Measurements from ENCODE around the gene IDH1.

IDH1 gene

GRCh38 chr2:208248601-208249000 lies 6.3 kb downstream of the IDH1 start:
- peaks cover 5 to 8% of the 10 kb centered on the region in 2 donors for H3K4me1 ChIP-seq (ENCODE audit: control insufficient read depth in 2 of 2, insufficient read depth in 2 of 2, low read length in 2 of 2)
- H3K27ac ChIP-seq (ENCODE audit: low read depth in 2 of 2, low read length in 2 of 2), result no peak overlapping the region
- no peak overlapping the region for H3K9ac ChIP-seq (ENCODE audit: low read depth in 1 of 2, low read length in 2 of 2)
- H3K9me3 ChIP-seq (ENCODE audit: control insufficient read depth in 2 of 2, low read length in 2 of 2), result no peaks in the 10 kb centered on the region
- H3K27me3 ChIP-seq (ENCODE audit: control insufficient read depth in 2 of 2, insufficient read depth in 2 of 2, low read length in 2 of 2), result no peaks in the 10 kb centered on the region
- H3K4me3 ChIP-seq (ENCODE audit: low read length in 2 of 2), result no peak overlapping the region
- H3K36me3 ChIP-seq (ENCODE audit: control insufficient read depth in 2 of 2, insufficient read depth in 2 of 2, low read length in 2 of 2), result peaks cover 61 to 63% of the 10 kb centered on the region in 2 donors

- Histone ChIP-seq H3K27ac (ENCODE audit: low read depth in 2 of 2, low read length in 2 of 2) (no peak overlapping the region), H3K27me3 (ENCODE audit: control insufficient read depth in 2 of 2, insufficient read depth in 2 of 2, low read length in 2 of 2) (no peaks in the 10 kb centered on the region), H3K4me3 (ENCODE audit: low read length in 2 of 2) (no peak overlapping the region), H3K9ac (ENCODE audit: low read depth in 1 of 2, low read length in 2 of 2) (no peak overlapping the region), H3K36me3 (ENCODE audit: control insufficient read depth in 2 of 2, insufficient read depth in 2 of 2, low read length in 2 of 2) (peaks cover 54 to 60% of the 10 kb centered on the region in 2 donors), H3K4me1 (ENCODE audit: control insufficient read depth in 2 of 2, insufficient read depth in 2 of 2, low read length in 2 of 2) (peaks cover 3% of the 10 kb centered on the region in 2 donors), H3K9me3 (ENCODE audit: control insufficient read depth in 2 of 2, low read length in 2 of 2) (no peaks in the 10 kb centered on the region)
Observed at GRCh38 chr2:208245746-208246145, 9.1 kb downstream of the IDH1 start.

DNA sequence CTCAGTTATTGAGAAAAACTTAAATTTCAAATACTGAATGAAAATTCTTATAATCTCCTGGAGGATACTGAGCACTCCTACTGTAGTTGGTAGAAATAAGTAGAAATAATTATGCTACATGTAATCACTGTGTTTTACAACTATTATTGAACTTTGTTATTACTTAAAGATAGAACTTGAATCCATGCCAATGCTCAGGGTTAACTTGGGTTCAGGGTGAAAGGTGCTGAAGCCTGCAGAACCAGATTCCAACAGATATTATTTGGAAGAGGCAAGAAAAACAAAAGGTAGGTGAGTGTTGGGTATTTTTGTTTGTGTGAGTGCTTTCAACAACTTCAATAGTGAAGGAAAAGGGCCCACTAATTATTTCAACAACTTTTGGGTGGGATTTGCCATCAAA lies 10.4 kb downstream of the IDH1 start:
- Histone ChIP-seq H3K27ac (ENCODE audit: low read depth in 2 of 2, low read length in 2 of 2) (no peak overlapping the region), H3K27me3 (ENCODE audit: control insufficient read depth in 2 of 2, insufficient read depth in 2 of 2, low read length in 2 of 2) (no peaks in the 10 kb centered on the region), H3K36me3 (ENCODE audit: control insufficient read depth in 2 of 2, insufficient read depth in 2 of 2, low read length in 2 of 2) (peaks cover 51 to 55% of the 10 kb centered on the region in 2 donors), H3K4me3 (ENCODE audit: low read length in 2 of 2) (no peak overlapping the region), H3K9ac (ENCODE audit: low read depth in 1 of 2, low read length in 2 of 2) (no peak overlapping the region), H3K4me1 (ENCODE audit: control insufficient read depth in 2 of 2, insufficient read depth in 2 of 2, low read length in 2 of 2) (peaks cover 3% of the 10 kb centered on the region in 2 donors), H3K9me3 (ENCODE audit: control insufficient read depth in 2 of 2, low read length in 2 of 2) (no peaks in the 10 kb centered on the region)

DNA sequence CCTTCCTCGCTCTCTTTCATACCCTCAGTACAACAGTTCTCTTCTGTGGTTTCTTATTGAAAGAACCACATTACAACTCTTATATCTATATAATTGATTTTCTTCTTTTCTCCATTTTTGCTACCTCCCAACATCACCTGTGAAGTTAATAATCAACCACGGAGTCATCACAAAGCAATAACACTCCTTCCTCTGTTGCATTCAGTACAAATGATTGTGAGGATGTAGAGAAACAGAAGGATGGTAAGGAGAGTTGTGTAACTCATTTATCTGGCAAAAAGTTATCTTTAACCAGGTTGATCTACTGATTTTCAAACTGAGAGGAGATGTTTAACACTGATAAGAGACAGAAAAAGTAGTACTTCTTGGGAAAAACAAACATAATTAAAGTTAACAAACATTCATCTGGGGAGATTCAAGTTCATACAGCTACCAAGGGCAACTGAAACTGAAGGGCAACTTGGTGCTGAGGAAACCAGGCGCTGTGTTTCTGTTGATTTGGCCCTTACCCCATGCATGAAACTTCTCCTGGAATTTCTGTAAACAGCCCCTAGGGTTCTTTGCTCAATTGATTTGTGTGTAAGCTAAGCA lies 14.2 kb downstream of the IDH1 start:
- Histone ChIP-seq H3K9ac (ENCODE audit: low read depth in 1 of 2, low read length in 2 of 2) (no peak overlapping the region), H3K36me3 (ENCODE audit: control insufficient read depth in 2 of 2, insufficient read depth in 2 of 2, low read length in 2 of 2) (peaks cover 44 to 49% of the 10 kb centered on the region in 2 donors), H3K9me3 (ENCODE audit: control insufficient read depth in 2 of 2, low read length in 2 of 2) (no peaks in the 10 kb centered on the region), H3K27ac (ENCODE audit: low read depth in 2 of 2, low read length in 2 of 2) (no peak overlapping the region), H3K27me3 (ENCODE audit: control insufficient read depth in 2 of 2, insufficient read depth in 2 of 2, low read length in 2 of 2) (no peaks in the 10 kb centered on the region), H3K4me1 (ENCODE audit: control insufficient read depth in 2 of 2, insufficient read depth in 2 of 2, low read length in 2 of 2) (peaks cover 3% of the 10 kb centered on the region in 2 donors), H3K4me3 (ENCODE audit: low read length in 2 of 2) (peak overlapping the region in 1 of 2 donors; percentile 2)

DNA sequence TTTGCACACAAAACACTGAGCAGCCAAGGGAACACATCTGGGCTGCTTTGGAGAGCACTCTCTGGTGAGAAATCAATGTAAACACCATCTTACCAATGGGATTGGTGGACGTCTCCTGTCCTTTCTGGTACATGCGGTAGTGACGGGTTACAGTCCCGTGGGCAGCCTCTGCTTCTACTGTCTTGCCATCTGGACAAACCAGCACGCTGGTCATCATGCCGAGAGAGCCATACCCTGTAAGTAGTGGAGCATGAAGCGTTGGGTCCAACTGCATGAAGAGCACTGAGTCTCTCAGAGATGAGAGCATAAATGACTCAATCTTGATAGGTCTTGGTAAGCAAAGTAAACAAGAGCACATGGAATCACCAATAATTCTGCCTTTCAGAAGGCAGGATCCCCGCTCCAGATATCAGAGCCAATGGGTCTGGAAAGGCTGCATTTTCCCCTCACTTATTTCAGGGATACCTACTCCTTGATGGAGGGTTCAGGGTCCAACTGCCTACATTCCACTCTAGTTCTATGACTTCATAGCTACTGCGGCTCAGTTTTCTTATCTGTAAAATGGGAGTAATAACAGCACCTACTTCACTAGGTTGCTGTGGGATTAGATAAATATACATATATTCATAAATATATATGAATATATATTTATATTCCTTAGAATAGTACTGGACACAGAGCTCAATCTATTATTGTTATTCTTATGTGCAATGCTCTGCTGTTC lies 14.9 kb downstream of the IDH1 start:
- Histone ChIP-seq H3K36me3 (ENCODE audit: control insufficient read depth in 2 of 2, insufficient read depth in 2 of 2, low read length in 2 of 2) (peaks cover 45 to 46% of the 10 kb centered on the region in 2 donors), H3K9me3 (ENCODE audit: control insufficient read depth in 2 of 2, low read length in 2 of 2) (no peaks in the 10 kb centered on the region), H3K4me3 (ENCODE audit: low read length in 2 of 2) (peak overlapping the region in 1 of 2 donors; percentile 2), H3K9ac (ENCODE audit: low read depth in 1 of 2, low read length in 2 of 2) (no peak overlapping the region), H3K4me1 (ENCODE audit: control insufficient read depth in 2 of 2, insufficient read depth in 2 of 2, low read length in 2 of 2) (peaks cover 3% of the 10 kb centered on the region in 2 donors), H3K27me3 (ENCODE audit: control insufficient read depth in 2 of 2, insufficient read depth in 2 of 2, low read length in 2 of 2) (no peaks in the 10 kb centered on the region), H3K27ac (ENCODE audit: low read depth in 2 of 2, low read length in 2 of 2) (no peak overlapping the region)

GRCh38 chr2:208235860-208236259 lies 19.0 kb downstream of the IDH1 start:
- no peaks in the 10 kb centered on the region for H3K4me1 ChIP-seq (ENCODE audit: control insufficient read depth in 2 of 2, insufficient read depth in 2 of 2, low read length in 2 of 2)
- no peaks in the 10 kb centered on the region for H3K27me3 ChIP-seq (ENCODE audit: control insufficient read depth in 2 of 2, insufficient read depth in 2 of 2, low read length in 2 of 2)
- peaks cover 27 to 33% of the 10 kb centered on the region in 2 donors for H3K36me3 ChIP-seq (ENCODE audit: control insufficient read depth in 2 of 2, insufficient read depth in 2 of 2, low read length in 2 of 2)
- no peak overlapping the region for H3K9ac ChIP-seq (ENCODE audit: low read depth in 1 of 2, low read length in 2 of 2)
- no peak overlapping the region for H3K27ac ChIP-seq (ENCODE audit: low read depth in 2 of 2, low read length in 2 of 2)
- no peak overlapping the region for H3K4me3 ChIP-seq (ENCODE audit: low read length in 2 of 2)
- H3K9me3 ChIP-seq (ENCODE audit: control insufficient read depth in 2 of 2, low read length in 2 of 2), result peaks cover 0 to 3% of the 10 kb centered on the region in 2 donors

DNA sequence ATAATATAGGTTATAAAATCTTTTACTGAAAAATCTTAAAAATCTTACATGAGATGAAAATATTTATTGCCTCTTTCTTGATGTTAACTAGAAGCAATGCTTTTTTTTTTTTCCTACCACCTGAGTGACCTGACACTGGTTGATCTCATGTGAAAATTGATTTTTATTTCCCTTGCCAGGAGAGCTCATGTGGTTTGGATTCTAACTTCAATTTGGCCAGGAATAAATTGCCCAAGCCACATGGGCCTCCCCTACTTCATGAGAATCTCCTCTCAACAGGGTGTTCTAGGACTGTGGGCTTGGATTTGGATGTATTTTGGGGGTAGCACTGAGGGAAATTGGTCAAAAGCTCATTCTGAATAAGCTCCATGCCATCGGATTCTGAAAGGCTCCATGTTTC lies 20.1 kb downstream of the IDH1 start:
- Histone ChIP-seq H3K9me3 (ENCODE audit: control insufficient read depth in 2 of 2, low read length in 2 of 2) (peaks cover 0 to 3% of the 10 kb centered on the region in 2 donors), H3K36me3 (ENCODE audit: control insufficient read depth in 2 of 2, insufficient read depth in 2 of 2, low read length in 2 of 2) (peaks cover 26 to 27% of the 10 kb centered on the region in 2 donors), H3K4me1 (ENCODE audit: control insufficient read depth in 2 of 2, insufficient read depth in 2 of 2, low read length in 2 of 2) (no peaks in the 10 kb centered on the region), H3K27me3 (ENCODE audit: control insufficient read depth in 2 of 2, insufficient read depth in 2 of 2, low read length in 2 of 2) (no peaks in the 10 kb centered on the region), H3K27ac (ENCODE audit: low read depth in 2 of 2, low read length in 2 of 2) (no peak overlapping the region), H3K4me3 (ENCODE audit: low read length in 2 of 2) (no peak overlapping the region), H3K9ac (ENCODE audit: low read depth in 1 of 2, low read length in 2 of 2) (no peak overlapping the region)

DNA sequence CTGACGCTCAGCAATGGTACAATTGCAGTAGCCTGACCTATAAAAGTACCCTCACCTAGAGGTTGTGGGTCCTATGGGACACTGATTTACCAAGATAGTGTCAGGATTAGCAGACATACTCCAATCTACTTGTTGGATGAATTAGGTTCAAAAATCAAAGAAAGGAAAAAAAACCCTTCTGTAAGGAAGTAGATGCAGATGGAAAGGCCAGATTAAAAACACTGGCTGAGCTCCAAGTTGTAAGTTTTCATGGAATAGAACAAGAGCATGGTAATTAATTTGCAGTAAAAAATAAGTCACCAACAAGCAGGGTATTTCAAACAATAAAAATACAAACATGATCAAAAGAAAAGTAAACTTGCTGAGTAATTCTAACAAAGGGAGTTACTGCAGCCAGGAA lies 26.4 kb downstream of the IDH1 start:
- H3K36me3 ChIP-seq (ENCODE audit: control insufficient read depth in 2 of 2, insufficient read depth in 2 of 2, low read length in 2 of 2), result no peaks in the 10 kb centered on the region
- no peak overlapping the region for H3K4me3 ChIP-seq (ENCODE audit: low read length in 2 of 2)
- no peak overlapping the region for H3K9ac ChIP-seq (ENCODE audit: low read depth in 1 of 2, low read length in 2 of 2)
- H3K27me3 ChIP-seq (ENCODE audit: control insufficient read depth in 2 of 2, insufficient read depth in 2 of 2, low read length in 2 of 2), result no peaks in the 10 kb centered on the region
- no peaks in the 10 kb centered on the region for H3K4me1 ChIP-seq (ENCODE audit: control insufficient read depth in 2 of 2, insufficient read depth in 2 of 2, low read length in 2 of 2)
- H3K9me3 ChIP-seq (ENCODE audit: control insufficient read depth in 2 of 2, low read length in 2 of 2), result peaks cover 0 to 3% of the 10 kb centered on the region in 2 donors
- no peak overlapping the region for H3K27ac ChIP-seq (ENCODE audit: low read depth in 2 of 2, low read length in 2 of 2)

- Histone ChIP-seq H3K4me1 (ENCODE audit: control insufficient read depth in 2 of 2, insufficient read depth in 2 of 2, low read length in 2 of 2) (no peaks in the 10 kb centered on the region), H3K27ac (ENCODE audit: low read depth in 2 of 2, low read length in 2 of 2) (no peak overlapping the region), H3K27me3 (ENCODE audit: control insufficient read depth in 2 of 2, insufficient read depth in 2 of 2, low read length in 2 of 2) (no peaks in the 10 kb centered on the region), H3K4me3 (ENCODE audit: low read length in 2 of 2) (no peak overlapping the region), H3K36me3 (ENCODE audit: control insufficient read depth in 2 of 2, insufficient read depth in 2 of 2, low read length in 2 of 2) (no peaks in the 10 kb centered on the region), H3K9ac (ENCODE audit: low read depth in 1 of 2, low read length in 2 of 2) (no peak overlapping the region), H3K9me3 (ENCODE audit: control insufficient read depth in 2 of 2, low read length in 2 of 2) (peaks cover 0 to 3% of the 10 kb centered on the region in 2 donors)
Observed at GRCh38 chr2:208227581-208228232, 27.2 kb downstream of the IDH1 start.

DNA sequence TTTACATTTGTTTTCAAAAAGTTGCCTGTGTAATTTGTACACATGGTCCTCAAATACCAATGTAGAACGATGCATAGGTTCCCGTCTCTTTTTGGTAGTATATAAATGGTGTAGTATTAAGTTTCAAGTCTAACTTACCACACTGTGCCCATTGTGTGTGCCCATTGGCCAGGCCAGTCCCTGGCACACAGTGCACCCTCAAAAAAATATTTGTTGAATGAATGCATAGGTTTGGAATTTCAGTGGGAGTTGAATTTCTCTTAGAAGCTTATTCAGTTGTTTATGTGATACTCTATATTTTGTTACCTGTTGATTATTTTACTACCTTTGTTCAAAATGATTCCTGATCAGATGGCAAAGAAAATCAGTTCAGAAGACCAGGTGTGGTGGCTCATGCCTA lies 30.1 kb downstream of the IDH1 start:
- Histone ChIP-seq H3K27ac (ENCODE audit: low read depth in 2 of 2, low read length in 2 of 2) (no peak overlapping the region), H3K9me3 (ENCODE audit: control insufficient read depth in 2 of 2, low read length in 2 of 2) (no peaks in the 10 kb centered on the region), H3K27me3 (ENCODE audit: control insufficient read depth in 2 of 2, insufficient read depth in 2 of 2, low read length in 2 of 2) (no peaks in the 10 kb centered on the region), H3K9ac (ENCODE audit: low read depth in 1 of 2, low read length in 2 of 2) (no peak overlapping the region), H3K4me1 (ENCODE audit: control insufficient read depth in 2 of 2, insufficient read depth in 2 of 2, low read length in 2 of 2) (no peaks in the 10 kb centered on the region), H3K36me3 (ENCODE audit: control insufficient read depth in 2 of 2, insufficient read depth in 2 of 2, low read length in 2 of 2) (no peaks in the 10 kb centered on the region), H3K4me3 (ENCODE audit: low read length in 2 of 2) (no peak overlapping the region)
